Ammon's horn (tissue), 1 donor: ENCODE measurements around the gene RGMA.

Experiments used
- DNase-seq: peaks from one replicate; pipeline ENCODE4 v3.0.0-alpha.2; 2016; ENCODE audit warnings: low spot score

The RGMA gene

GRCh38 chr15:93017526-93017925, 71.5 kb downstream of the RGMA start:
- DNase-seq: no peak

GRCh38 chr15:93012786-93013185, 76.2 kb downstream of the RGMA start:
- no peak for DNase-seq

- no peak for DNase-seq
Measured at GRCh38 chr15:93007994-93008393, 81.0 kb downstream of the RGMA start.

GRCh38 chr15:93005133-93005532, 83.9 kb downstream of the RGMA start:
- DNase-seq: no peak

- DNase-seq: no peak
Measured at GRCh38 chr15:93001881-93002280, 87.1 kb downstream of the RGMA start.

- DNase-seq: no peak
Measured at GRCh38 chr15:93001156-93001555, 87.9 kb downstream of the RGMA start.

GRCh38 chr15:92997821-92998220, 91.2 kb downstream of the RGMA start:
- DNase-seq: no peak

- no peak for DNase-seq
Measured at GRCh38 chr15:92992720-92993119, 96.3 kb downstream of the RGMA start.

- DNase-seq: no peak
Measured at GRCh38 chr15:92990031-92990430, 99.0 kb downstream of the RGMA start.

GRCh38 chr15:92989470-92989869, 99.5 kb downstream of the RGMA start:
- DNase-seq: no peak
